GM12878 (cell line): ENCODE results near the gene POU5F1. TPM values are rescaled to one million over a fixed set of nuclear protein-coding genes. Genes with fewer than 3 reads are reported as not detected.
"Not testable (repeated sequence)": the region's sequence is repeated elsewhere in the genome, so short reads cannot be mapped to it uniquely, and the experiment has no call there.

Source experiments
- ATAC-seq: fragments of 200-7000 bp; cut with Tn5 transposase; 3 replicates; pipeline ENCODE4 v1.9.1; 2020; ENCODE audit warnings: mild to moderate bottlenecking, moderate library complexity
- BruUV-seq: library from RNA; stranded (reverse); fragments of 400-500 nt; replicated peaks from 2 replicates; lab custom pipeline; 2021; lab: Mats Ljungman, UMichigan
- CTCF ChIA-PET: fragments of 300-600 bp; sonication (Branson Sonifier 250); formaldehyde crosslinking; extraction: SDS; loops from one replicate; lab custom pipeline; 2021; ENCODE audit warnings: inconsistent platforms; lab: Yijun Ruan, JAX
- POLR2A ChIA-PET: fragments of 350-600 bp; formaldehyde crosslinking; extraction: SDS; loops from one replicate; lab custom pipeline; 2021; ENCODE audit warnings: inconsistent platforms; lab: Charles Lee
- RAD21 ChIA-PET: fragments of 300-600 bp; sonication (Branson Sonifier 250); formaldehyde crosslinking; loops from one replicate; lab custom pipeline; 2023; ENCODE audit warnings: antibody characterized with exemption; ENCODE audit not compliant: unreplicated experiment; lab: Charles Lee
- SMC1A ChIA-PET: fragments of 300-600 bp; sonication (Branson Sonifier 250); formaldehyde crosslinking; loops from one replicate; lab custom pipeline; 2023; ENCODE audit not compliant: unreplicated experiment, uncharacterized antibody; lab: Charles Lee
- DNase-seq: peaks from one replicate; pipeline ENCODE4 v3.0.0-alpha.2; 2011; ENCODE audit warnings: low read depth, low spot score
- FAIRE-seq: peaks from 3 replicates; lab custom pipeline; 2011; peaks lifted over from hg19 to GRCh38; lab: Jason Lieb, UNC
- H2AFZ ChIP-seq: 2 replicates; pipeline ENCODE4 v1.6.0; 2011; ENCODE audit warnings: low read depth, low read length, control low read depth; ENCODE audit not compliant: control insufficient read depth
- H3K27ac ChIP-seq: 2 replicates; pipeline ENCODE4 v1.5.1; 2011; ENCODE audit warnings: control low read depth; ENCODE audit not compliant: control insufficient read depth, insufficient read depth
- H3K27me3 ChIP-seq, 2 experiments: replicated peaks in 1 of 2; 2 replicates each; pipeline versions ENCODE4 v1.6.0 to v1.6.1; 2011; ENCODE audit warnings: low read length in 1 of 2; ENCODE audit not compliant: control insufficient read depth in 2 of 2, insufficient read depth in 2 of 2
- H3K36me3 ChIP-seq, 2 experiments: 2 replicates each; pipeline ENCODE4 v1.5.1; 2011; ENCODE audit warnings: low read length in 1 of 2; ENCODE audit not compliant: control insufficient read depth in 2 of 2, insufficient read depth in 2 of 2
- H3K4me1 ChIP-seq: 2 replicates; pipeline ENCODE4 v1.6.1; 2011; ENCODE audit warnings: mild to moderate bottlenecking, low read length, moderate library complexity, mixed read lengths; ENCODE audit not compliant: control insufficient read depth, insufficient read depth
- H3K4me2 ChIP-seq: 2 replicates; pipeline ENCODE4 v1.6.0; 2011; ENCODE audit warnings: control low read depth; ENCODE audit not compliant: control insufficient read depth, insufficient read depth
- H3K4me3 ChIP-seq: fragments of 200-600 bp; sonication (generic); 2 replicates; pipeline ENCODE4 v1.5.1; 2016
- H3K79me2 ChIP-seq: 2 replicates; pipeline ENCODE4 v1.6.0; 2011; ENCODE audit warnings: low read length; ENCODE audit not compliant: control insufficient read depth, insufficient read depth
- H3K9ac ChIP-seq: 2 replicates; pipeline ENCODE4 v1.8.0; 2011; ENCODE audit warnings: low read length, control low read depth, mixed read lengths; ENCODE audit not compliant: control insufficient read depth, insufficient read depth
- H3K9me3 ChIP-seq: replicated peaks from 3 replicates; pipeline ENCODE4 v1.5.1; 2011; ENCODE audit warnings: mild to moderate bottlenecking, low read length; ENCODE audit not compliant: control insufficient read depth, insufficient read depth
- H4K20me1 ChIP-seq: 2 replicates; pipeline ENCODE4 v1.6.0; 2011; ENCODE audit not compliant: control insufficient read depth, insufficient read depth
- HDAC2 ChIP-seq: fragments of 200-600 bp; sonication (generic); IDR thresholded peaks from 2 replicates; pipeline ENCODE4 v1.6.1; 2017
- IRF4 ChIP-seq: IDR thresholded peaks from 2 replicates; pipeline ENCODE4 v1.6.1; 2011; ENCODE audit warnings: low read depth, low read length
- NR2C1 ChIP-seq: fragments of 450-650 bp; IDR thresholded peaks from 2 replicates; pipeline ENCODE4 v1.6.1; 2017; ENCODE audit warnings: antibody characterized with exemption, mild to moderate bottlenecking, moderate library complexity
- SRF ChIP-seq, 2 experiments: IDR thresholded peaks; 2 replicates each; pipeline ENCODE4 v1.6.1; 2011; ENCODE audit warnings: low read depth in 2 of 2, low read length in 2 of 2, mild to moderate bottlenecking in 1 of 2, moderate library complexity in 1 of 2
- TCF12 ChIP-seq: IDR thresholded peaks from 2 replicates; pipeline ENCODE4 v1.6.1; 2011; ENCODE audit warnings: low read depth, mild to moderate bottlenecking, low read length
- YY1 ChIP-seq: IDR thresholded peaks from 2 replicates; pipeline ENCODE4 v1.6.1; 2011; ENCODE audit warnings: low read depth, mild to moderate bottlenecking, low read length
- WGBS: methylation state at CpG from one replicate; pipeline ENCODE4 v1.1.6; 2016; ENCODE audit warnings: low lambda C conversion rate; ENCODE audit not compliant: insufficient replicate concordance, insufficient coverage; ENCODE audit errors: missing lambda C conversion rate; 5-methylcytosine and 5-hydroxymethylcytosine counted together
- in situ Hi-C: fragments of 300-500 bp; cut with MboI; formaldehyde crosslinking; loops from 9 replicates; pipeline ENCODE4 v1.14.3; 2018; ENCODE audit warnings: mixed read lengths
- intact Hi-C: fragments of 100-400 bp; cut with micrococcal nuclease; formaldehyde crosslinking; loops from one replicate; pipeline ENCODE4 v1.14.2; 2022; ENCODE audit not compliant: unreplicated experiment
- polyA plus RNA-seq, 11 experiments: library from polyadenylated mRNA; depleted of rRNA in 4 of 11; unstranded in 6 of 11; stranded (reverse) in 5 of 11; fragments of >200 nt; fragmentation: Nextera tagmentation in 4 of 11; fragmentation: Illumina TruSeq in 1 of 11; extraction: Ambion mirVana in 4 of 11; extraction: Trizol in 1 of 11; gene quantifications; 1 replicate in 1 of 11; 2 replicates in 10 of 11; pipeline versions ENCODE4 v1.2.1 to v1.2.3, GENCODE V29; 2011 to 2016; ENCODE audit warnings: inconsistent platforms in 2 of 11, missing spikeins in 2 of 11, low read depth in 1 of 11
- total RNA-seq, 4 experiments: library from RNA; depleted of rRNA in 3 of 4; stranded (reverse); fragments of >200 nt in 3 of 4; fragmentation: Illumina TruSeq in 1 of 4; extraction: Trizol in 1 of 4; gene quantifications; 2 replicates each; pipeline versions ENCODE4 v1.2.1 to v1.2.3, GENCODE V29; 2013 to 2021

Gene POU5F1
- total and polyA plus RNA-seq, 10 of the 15 experiments (the other 5 are each of a cell fraction or from before 2014, with no cell fraction given) = 1.4 to 5.5 (median 3.2) TPM

DNA sequence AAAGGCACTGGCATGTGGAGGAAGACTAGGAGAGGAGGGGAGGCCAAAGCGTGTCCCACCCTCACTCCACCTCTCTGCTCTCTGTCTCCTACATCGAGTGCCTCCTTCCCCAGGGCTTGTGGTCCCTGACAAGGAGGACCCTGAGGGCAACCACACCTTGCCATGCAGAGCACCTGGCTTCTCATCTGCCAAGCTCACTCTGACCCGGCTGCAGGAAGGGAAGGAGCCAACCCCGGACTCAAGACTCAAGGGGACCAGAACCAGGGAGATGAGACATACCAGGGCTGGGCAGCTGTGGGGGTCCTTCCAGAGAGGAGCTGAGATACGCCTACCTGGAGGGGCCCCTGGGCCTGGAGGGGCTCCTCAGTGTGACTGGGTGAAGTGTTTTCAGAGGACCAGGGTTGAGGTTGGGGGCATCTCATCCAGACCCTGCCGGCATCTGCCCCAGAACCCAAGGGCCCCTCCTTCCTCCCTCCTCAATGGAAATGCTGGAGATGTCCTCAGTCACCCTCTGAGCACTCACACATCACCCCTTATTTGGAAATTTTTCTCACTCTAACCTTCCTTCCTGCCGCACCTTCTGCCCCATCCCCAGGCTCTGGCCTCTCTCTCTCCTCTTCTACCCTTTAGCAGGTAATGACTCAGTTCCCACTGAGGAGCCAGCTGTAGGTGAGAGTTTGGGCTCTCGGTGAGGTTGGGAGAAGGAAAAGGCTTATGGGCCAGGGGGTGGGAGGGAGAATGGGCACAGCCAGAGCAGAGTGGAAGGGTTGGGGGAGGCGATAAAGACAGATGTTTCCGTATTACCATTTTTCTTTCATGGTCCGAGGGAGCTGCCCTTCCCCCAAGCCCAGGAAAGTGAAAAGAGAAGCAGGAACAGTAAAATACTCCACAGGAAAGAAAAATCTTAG lies 32.0 kb upstream of the POU5F1 start:
- SMC1A ChIA-PET = interaction anchor here (0.9 to 1.7 kb wide), 8 partner anchors 10 to 198 kb away, joined by 3 to 10 read pairs (median 4); no protein-coding TSS in a partner anchor
- Histone ChIP-seq H3K4me1 (peaks cover 25% of the 10 kb centered on the region), H3K36me3 (no peaks in the 10 kb centered on the region; a peak in 1 of 4 replicates), H3K27me3 (no peaks in the 10 kb centered on the region), H3K79me2 (peaks cover 31% of the 10 kb centered on the region), H3K9ac (peak overlapping the region; percentile 78), H3K9me3 (no peaks in the 10 kb centered on the region; the same call in 2 of the 3 replicates), H3K4me2 (peak overlapping the region; percentile 92), H3K4me3 (peak overlapping the region; percentile 67), H3K27ac (peak overlapping the region; percentile 84), H4K20me1 (no peaks in the 10 kb centered on the region), H2AFZ (peak overlapping the region; percentile 25; the same call in 1 of the 2 replicates)
- POLR2A ChIA-PET = interaction anchor here (0.5 to 1.5 kb wide), 11 partner anchors 10 to 391 kb away, joined by 3 to 9 read pairs (median 3); no protein-coding TSS in a partner anchor
- no peak for DNase-seq
- ATAC-seq = peak; percentile 6
- CTCF ChIA-PET = interaction anchor here (0.9 to 1.8 kb wide), 4 partner anchors 58 to 380 kb away, joined by 3 to 8 read pairs (median 3); partner anchors contain the start of gene LTB
- 12% methylated on average over 11 of the region's 11 CpGs for WGBS
- FAIRE-seq = no peak
- RAD21 ChIA-PET = interaction anchor here (0.9 to 1.5 kb wide), 8 partner anchors 18 to 300 kb away, joined by 3 to 10 read pairs (median 4); no protein-coding TSS in a partner anchor
- TF ChIP-seq IRF4 (no peak), SRF (IDR thresholded peaks at IDR 0.05; ENCODE audit: low read depth in 2 of 2, low read length in 2 of 2) (peak; percentile 33 to 88; a peak in 3 of 4 replicates), NR2C1 (no peak), TCF12 (0 out of 2 replicates have a peak, but pooled peaks have one; percentile 55), HDAC2 (no peak), YY1 (0 out of 2 replicates have a peak, but pooled peaks have one; percentile 12)
- in situ Hi-C loops = no loop called here
- no TSS peak for BruUV-seq
- intact Hi-C loops = no loop called here

- peak overlapping the region; percentile 97; the same call in 1 of the 2 replicates for H3K27ac ChIP-seq
- WGBS = 39% methylated on average over 4 of the region's 4 CpGs
- FAIRE-seq, H2AFZ ChIP-seq, BruUV-seq, H3K36me3 ChIP-seq, ATAC-seq, DNase-seq, POLR2A ChIA-PET, H4K20me1 ChIP-seq, H3K9me3 ChIP-seq, intact Hi-C loops, H3K27me3 ChIP-seq, RAD21 ChIA-PET: not testable (repeated sequence)
- H3K9ac ChIP-seq = peak overlapping the region; percentile 98; the same call in 1 of the 2 replicates
- peak overlapping the region; percentile 51 for H3K4me2 ChIP-seq
- in situ Hi-C loops = loop anchor here (5.0 kb wide), 2 partner anchors 68 to 168 kb away; no protein-coding TSS in a partner anchor
- H3K4me1 ChIP-seq = peaks cover 18% of the 10 kb centered on the region
- ChIA-PET CTCF (interaction anchor here (2.7 to 14.6 kb wide), 2 partner anchors 61 to 167 kb away, joined by 14 to 326 read pairs; partner anchors contain the start of gene PSORS1C2), SMC1A (interaction anchor here (0.6 kb wide), 1 partner anchor 96 kb away, joined by 3 read pairs; no protein-coding TSS in a partner anchor)
- H3K79me2 ChIP-seq = peaks cover 31% of the 10 kb centered on the region
- H3K4me3 ChIP-seq = peak overlapping the region; percentile 87
Measured at GRCh38 chr6:31199105-31199452, 28.6 kb upstream of the POU5F1 start.
